Neutrophil (primary cell): Measurements from ENCODE around the gene ATG7.

Source experiments
- H3K27ac ChIP-seq: fragments of 200-600 bp; sonication (generic); 2 replicates; pipeline ENCODE4 v1.5.1; 2016; ENCODE audit warnings: mild to moderate bottlenecking, moderate library complexity
- H3K27me3 ChIP-seq: fragments of 200-600 bp; sonication (generic); 2 replicates; pipeline ENCODE4 v1.6.0; 2016; ENCODE audit warnings: mild to moderate bottlenecking
- H3K36me3 ChIP-seq: fragments of 200-600 bp; sonication (generic); 2 replicates; pipeline ENCODE4 v1.5.1; 2017
- H3K4me1 ChIP-seq, 2 experiments: fragments of 200-600 bp in 1 of 2; sonication (generic) in 1 of 2; 1 replicate in 1 of 2; 2 replicates in 1 of 2; pipeline versions ENCODE4 v1.5.1 to v1.6.1; 2013 to 2016; ENCODE audit warnings: low read depth in 1 of 2, low read length in 1 of 2, mild to moderate bottlenecking in 1 of 2, moderate library complexity in 1 of 2; ENCODE audit not compliant: control insufficient read depth in 1 of 2, insufficient read depth in 1 of 2
- H3K4me3 ChIP-seq, 2 experiments: fragments of 200-600 bp in 1 of 2; sonication (generic) in 1 of 2; 1 replicate in 1 of 2; 2 replicates in 1 of 2; pipeline ENCODE4 v1.5.1; 2013 to 2016; ENCODE audit warnings: low read depth in 1 of 2, low read length in 1 of 2, mild to moderate bottlenecking in 1 of 2, moderate library complexity in 1 of 2
- H3K9me3 ChIP-seq: fragments of 200-600 bp; sonication (generic); 2 replicates; pipeline ENCODE4 v1.5.1; 2016
- TF ChIP-seq, protein P1 (sequence below): fragments of 200-600 bp; sonication (generic); IDR thresholded peaks from 2 replicates; pipeline ENCODE4 v1.5.1; 2016; ENCODE audit warnings: antibody characterized with exemption

The ATG7 gene

GRCh38 chr3:11600501-11601282 lies 328.5 kb downstream of the ATG7 start:
- Histone ChIP-seq H3K4me1 (peaks cover 0 to 4% of the 10 kb centered on the region in 2 experiments), H3K27me3 (no peaks in the 10 kb centered on the region), H3K9me3 (no peaks in the 10 kb centered on the region), H3K4me3 (no peak overlapping the region), H3K36me3 (peaks cover 10% of the 10 kb centered on the region), H3K27ac (no peak overlapping the region)
- TF ChIP-seq, protein P1, sequence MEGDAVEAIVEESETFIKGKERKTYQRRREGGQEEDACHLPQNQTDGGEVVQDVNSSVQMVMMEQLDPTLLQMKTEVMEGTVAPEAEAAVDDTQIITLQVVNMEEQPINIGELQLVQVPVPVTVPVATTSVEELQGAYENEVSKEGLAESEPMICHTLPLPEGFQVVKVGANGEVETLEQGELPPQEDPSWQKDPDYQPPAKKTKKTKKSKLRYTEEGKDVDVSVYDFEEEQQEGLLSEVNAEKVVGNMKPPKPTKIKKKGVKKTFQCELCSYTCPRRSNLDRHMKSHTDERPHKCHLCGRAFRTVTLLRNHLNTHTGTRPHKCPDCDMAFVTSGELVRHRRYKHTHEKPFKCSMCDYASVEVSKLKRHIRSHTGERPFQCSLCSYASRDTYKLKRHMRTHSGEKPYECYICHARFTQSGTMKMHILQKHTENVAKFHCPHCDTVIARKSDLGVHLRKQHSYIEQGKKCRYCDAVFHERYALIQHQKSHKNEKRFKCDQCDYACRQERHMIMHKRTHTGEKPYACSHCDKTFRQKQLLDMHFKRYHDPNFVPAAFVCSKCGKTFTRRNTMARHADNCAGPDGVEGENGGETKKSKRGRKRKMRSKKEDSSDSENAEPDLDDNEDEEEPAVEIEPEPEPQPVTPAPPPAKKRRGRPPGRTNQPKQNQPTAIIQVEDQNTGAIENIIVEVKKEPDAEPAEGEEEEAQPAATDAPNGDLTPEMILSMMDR, result no peak

DNA sequence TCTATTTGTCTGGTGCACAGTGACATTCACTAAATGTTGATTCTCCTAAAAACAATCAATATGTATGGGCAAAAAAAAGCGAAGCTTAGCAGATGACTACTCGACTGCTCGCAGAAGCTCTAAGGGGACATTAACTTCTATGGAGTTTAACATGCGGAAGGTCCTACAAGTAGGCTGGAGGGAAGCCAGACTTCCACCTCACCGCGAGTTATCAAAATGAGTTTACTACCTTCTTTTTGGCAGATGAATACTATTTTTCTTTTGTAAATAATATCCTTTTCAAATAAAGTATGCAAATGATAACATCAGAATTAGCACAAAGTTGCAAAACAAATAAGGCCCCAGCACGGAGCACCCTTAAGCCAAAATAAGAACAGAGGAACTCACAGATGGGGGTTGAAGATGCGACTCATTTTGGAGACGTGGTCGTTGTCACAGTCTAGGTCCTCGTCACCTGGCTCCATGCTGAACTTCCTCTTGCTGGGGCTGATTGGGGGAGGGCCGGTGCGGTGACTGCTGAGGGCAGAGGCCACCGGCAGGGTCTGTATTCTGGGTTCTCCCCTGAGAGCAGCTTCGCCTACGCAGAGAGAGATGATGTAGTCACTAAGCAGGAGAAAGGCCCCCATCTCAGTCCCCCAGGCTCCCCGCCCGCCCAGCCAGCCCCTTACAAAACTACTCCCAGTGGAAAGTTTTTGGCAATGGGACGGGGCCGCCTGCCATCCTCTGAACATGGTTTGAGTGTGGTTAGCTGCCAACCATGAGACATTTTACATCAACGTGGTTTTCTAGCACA lies 329.4 kb downstream of the ATG7 start:
- Histone ChIP-seq H3K36me3 (peaks cover 10% of the 10 kb centered on the region), H3K9me3 (no peaks in the 10 kb centered on the region), H3K27ac (no peak overlapping the region), H3K4me1 (peaks cover 0 to 4% of the 10 kb centered on the region in 2 experiments), H3K27me3 (no peaks in the 10 kb centered on the region), H3K4me3 (no peak overlapping the region)
- TF ChIP-seq, protein P1, result no peak

DNA sequence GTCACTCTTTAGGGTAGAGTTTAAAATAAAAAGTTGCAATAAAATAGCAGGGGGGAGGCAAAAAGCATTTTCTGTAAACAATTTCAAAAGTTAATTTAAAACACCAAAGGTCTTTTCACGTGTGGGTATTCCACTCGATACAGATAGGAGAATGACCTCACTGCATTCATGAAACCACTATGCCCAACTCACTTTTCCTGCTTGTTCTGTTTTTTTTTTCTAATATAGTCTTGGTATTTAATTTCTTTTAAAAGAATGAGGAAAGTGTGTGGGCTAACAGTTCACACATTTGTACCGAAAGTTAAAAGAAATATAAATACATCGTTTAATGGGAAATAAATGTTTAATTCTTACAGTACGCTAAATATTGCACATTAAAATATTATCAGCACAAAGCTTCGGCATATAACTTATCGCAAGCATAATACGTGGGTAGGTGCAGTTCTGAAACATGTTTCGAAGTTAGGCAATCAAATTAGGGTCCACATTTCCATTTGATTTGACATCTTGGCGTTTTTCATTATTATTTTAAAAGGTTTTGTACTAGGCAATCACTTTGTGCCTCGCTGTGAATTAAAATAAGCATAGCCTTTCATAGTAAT lies 330.1 kb downstream of the ATG7 start:
- no peak overlapping the region for H3K27ac ChIP-seq

DNA sequence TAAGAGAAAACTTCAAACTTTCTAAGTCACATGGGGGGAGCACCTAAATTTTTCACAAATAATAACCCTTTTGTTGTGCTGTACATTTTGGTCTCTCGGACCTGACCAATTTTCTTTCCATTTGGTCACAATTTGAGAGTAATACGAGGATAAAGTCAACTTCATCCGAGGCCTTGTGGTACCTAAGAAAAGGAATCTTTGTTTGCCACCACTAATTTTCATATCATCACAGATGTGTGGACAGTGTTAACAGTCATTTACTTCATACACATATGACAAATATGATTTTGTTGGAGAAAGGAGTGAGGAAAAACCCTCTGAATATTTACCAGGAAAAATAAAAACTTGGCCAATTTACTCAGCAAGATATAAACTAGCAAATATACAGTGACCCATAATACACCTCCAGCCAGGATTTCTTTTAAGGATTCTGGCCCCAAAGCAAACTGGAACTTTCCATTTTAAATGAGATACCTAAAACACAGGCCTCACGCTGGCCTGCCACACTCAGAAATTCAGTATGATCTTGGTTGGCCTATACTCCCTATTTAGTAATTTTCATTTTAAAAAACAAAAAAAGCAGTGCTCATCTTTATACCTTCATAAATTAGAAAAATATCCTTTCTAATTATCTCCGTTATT lies 330.8 kb downstream of the ATG7 start:
- H3K4me3 ChIP-seq, result no peak overlapping the region
- no peak overlapping the region for H3K27ac ChIP-seq
- H3K36me3 ChIP-seq, result peaks cover 10% of the 10 kb centered on the region
- no peaks in the 10 kb centered on the region for H3K27me3 ChIP-seq
- H3K4me1 ChIP-seq, result peaks cover 13 to 17% of the 10 kb centered on the region in 2 experiments
- no peaks in the 10 kb centered on the region for H3K9me3 ChIP-seq
- TF ChIP-seq, protein P1, result no peak

More for the DNA sequence above, 330.1 kb downstream of the ATG7 start:
- Histone ChIP-seq H3K4me3 (no peak overlapping the region), H3K36me3 (peaks cover 10% of the 10 kb centered on the region), H3K9me3 (no peaks in the 10 kb centered on the region), H3K27me3 (no peaks in the 10 kb centered on the region), H3K4me1 (peaks cover 6 to 11% of the 10 kb centered on the region in 2 experiments)
- TF ChIP-seq, protein P1, result no peak

GRCh38 chr3:11603628-11604027 lies 331.4 kb downstream of the ATG7 start:
- TF ChIP-seq, protein P1, result no peak
- no peak overlapping the region for H3K27ac ChIP-seq
- H3K27me3 ChIP-seq, result no peaks in the 10 kb centered on the region
- peaks cover 10% of the 10 kb centered on the region for H3K36me3 ChIP-seq
- H3K9me3 ChIP-seq, result no peaks in the 10 kb centered on the region
- H3K4me3 ChIP-seq, result no peak overlapping the region
- H3K4me1 ChIP-seq, result peaks cover 19 to 23% of the 10 kb centered on the region in 2 experiments
